Fibroblast of mammary gland (primary cell): ENCODE results near the gene MLIP.
A peak's percentile ranks its signal among the peaks of the same experiment; 100 is the strongest.

Source experiments
- DNase-seq: peaks from one replicate; pipeline ENCODE4 v3.0.0-alpha.2; 2010; ENCODE audit warnings: low read depth
- H3K4me3 ChIP-seq: 2 replicates; pipeline ENCODE4 v1.5.1; 2011; ENCODE audit warnings: low read depth, mild to moderate bottlenecking, low read length, moderate library complexity; ENCODE audit not compliant: control insufficient read depth
- CTCF ChIP-seq: conservative IDR thresholded peaks from 2 replicates; pipeline ENCODE4 v1.5.1; 2011; ENCODE audit warnings: low read depth, low read length, inconsistent platforms; ENCODE audit not compliant: control insufficient read depth, insufficient read depth

The MLIP gene

GRCh38 chr6:54255886-54256285 lies 144.6 kb downstream of the MLIP start:
- TF ChIP-seq CTCF = no peak
- DNase-seq = no peak

GRCh38 chr6:54260025-54260424 lies 148.8 kb downstream of the MLIP start:
- DNase-seq = no peak
- no peak for TF ChIP-seq CTCF
- H3K4me3 ChIP-seq = no peak overlapping the region

More at GRCh38 chr6:54255886-54256285, 144.6 kb downstream of the MLIP start:
- H3K4me3 ChIP-seq = no peak overlapping the region

- no peak for TF ChIP-seq CTCF
- DNase-seq = no peak
- H3K4me3 ChIP-seq = no peak overlapping the region
These were observed 151.3 kb downstream of the MLIP start for GRCh38 chr6:54262499-54262898.

GRCh38 chr6:54262971-54263370 lies 151.7 kb downstream of the MLIP start:
- no peak for DNase-seq
- no peak overlapping the region for H3K4me3 ChIP-seq
- TF ChIP-seq CTCF = no peak

GRCh38 chr6:54264581-54265272 lies 153.5 kb downstream of the MLIP start:
- H3K4me3 ChIP-seq = no peak overlapping the region
- peak; percentile 39 for DNase-seq
- no peak for TF ChIP-seq CTCF

GRCh38 chr6:54266400-54266923 lies 155.2 kb downstream of the MLIP start:
- no peak for DNase-seq
- H3K4me3 ChIP-seq = no peak overlapping the region
- TF ChIP-seq CTCF = no peak

- H3K4me3 ChIP-seq = no peak overlapping the region
- DNase-seq = peak; percentile 58
- TF ChIP-seq CTCF = peak; percentile 60
These were observed 156.6 kb downstream of the MLIP start for GRCh38 chr6:54267798-54268197.
